NCI-H128 (cell line): ENCODE results near the gene TEKT1.

Experiments
- DNase-seq: peaks from one replicate; lab custom pipeline; 2025; ENCODE audit not compliant: unreplicated experiment; lab: John Stamatoyannopoulos, UW

Gene TEKT1

GRCh38 chr17:6768447-6768846 lies 63.1 kb downstream of the TEKT1 start:
- no peak for DNase-seq

DNA sequence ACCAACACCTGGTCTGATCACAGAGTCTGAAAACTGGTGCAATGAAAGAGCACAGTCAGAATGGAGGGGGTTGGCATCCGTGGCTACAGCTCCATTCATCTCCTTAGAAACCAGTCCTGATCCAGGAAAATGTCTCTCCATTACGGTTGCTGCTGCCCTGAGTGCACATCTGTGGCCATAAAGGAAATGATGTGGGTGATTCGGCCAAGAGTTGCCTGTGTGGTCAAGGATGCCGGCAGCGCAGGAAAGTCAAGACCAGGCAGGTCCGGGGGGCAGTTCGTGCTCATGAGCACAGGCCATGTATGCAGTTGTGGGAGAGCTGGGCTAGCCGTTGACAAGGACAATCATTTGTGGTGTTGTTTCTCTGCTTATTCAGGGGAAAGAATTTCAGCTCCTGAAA lies 69.8 kb downstream of the TEKT1 start:
- DNase-seq = no peak

- no peak for DNase-seq
These were observed 73.8 kb downstream of the TEKT1 start for GRCh38 chr17:6757747-6758146.

DNA sequence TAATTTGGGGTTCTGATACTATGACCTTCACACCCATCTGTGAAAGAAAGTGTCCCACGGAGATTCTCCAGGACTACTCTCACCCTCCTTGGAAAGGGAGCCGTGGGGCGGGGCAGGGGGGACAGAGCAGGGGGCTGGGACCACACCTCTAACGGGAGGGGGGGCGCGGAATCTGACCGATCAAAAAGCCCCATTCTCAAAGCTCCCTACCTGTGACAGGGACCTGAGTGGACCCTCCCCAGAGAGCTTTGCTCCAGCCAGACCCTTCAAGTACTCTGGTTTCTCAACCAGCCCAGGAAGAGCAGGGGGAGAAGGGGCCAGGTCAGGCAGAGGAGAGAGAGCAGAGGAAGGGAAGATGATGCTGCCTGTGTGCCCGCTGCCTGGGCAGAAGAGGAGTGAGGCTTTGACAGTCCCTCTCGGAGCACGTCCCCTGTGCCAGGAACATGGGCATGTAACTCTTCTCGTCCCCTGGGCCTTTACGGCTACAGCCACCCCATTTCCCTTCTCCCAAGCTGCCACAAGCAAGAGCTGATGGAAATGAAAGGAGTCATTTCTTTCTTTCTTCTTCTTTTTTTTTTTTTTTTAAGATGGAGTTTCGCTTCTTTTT lies 75.0 kb downstream of the TEKT1 start:
- DNase-seq = no peak

GRCh38 chr17:6755731-6756184 lies 75.8 kb downstream of the TEKT1 start, which contains the start of gene XAF1:
XAF1 (plus strand) TSS chr17:6756046; CDS start chr17:6756079, 33 bp downstream.
- DNase-seq = no peak

GRCh38 chr17:6755281-6755680 lies 76.2 kb downstream of the TEKT1 start:
- no peak for DNase-seq

GRCh38 chr17:6753546-6753945 lies 78.0 kb downstream of the TEKT1 start:
- no peak for DNase-seq

GRCh38 chr17:6753006-6753445 lies 78.5 kb downstream of the TEKT1 start:
- DNase-seq = no peak

- DNase-seq = no peak
These were observed 79.2 kb downstream of the TEKT1 start for GRCh38 chr17:6752068-6752909.

GRCh38 chr17:6749519-6749918 lies 82.0 kb downstream of the TEKT1 start:
- no peak for DNase-seq

DNA sequence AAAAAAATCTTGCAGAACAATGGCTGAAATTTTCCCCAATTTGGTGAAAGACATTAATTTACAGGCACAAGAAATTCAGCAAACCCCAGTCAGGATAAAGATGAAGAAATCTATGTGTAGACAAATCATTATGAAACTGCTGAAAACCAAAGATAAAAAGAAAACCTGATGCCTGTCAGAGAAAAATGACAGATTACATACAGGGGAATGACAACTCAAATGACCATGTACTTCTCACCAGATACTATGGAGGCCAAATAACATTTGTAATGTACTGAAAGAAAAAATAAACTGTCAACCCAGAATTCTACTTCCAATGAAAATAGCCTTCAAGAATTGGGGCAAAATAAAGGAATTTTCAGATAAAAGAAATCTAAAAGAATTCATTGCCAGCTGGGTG lies 82.9 kb downstream of the TEKT1 start:
- DNase-seq = no peak
